Left forelimb (tissue), 1 donor: ENCODE measurements around the gene PTH.

Experiments
- DNase-seq: peaks from one replicate; pipeline ENCODE4 v3.0.0-alpha.2; 2018; ENCODE audit warnings: low spot score

The PTH gene

GRCh38 chr11:13448876-13449275 lies 46.9 kb downstream of the PTH start:
- no peak for DNase-seq

GRCh38 chr11:13446444-13446843 lies 49.4 kb downstream of the PTH start:
- DNase-seq = no peak

GRCh38 chr11:13445588-13445987 lies 50.2 kb downstream of the PTH start:
- DNase-seq = no peak
